ENCODE results near the gene SLC4A8.
"Not testable (repeated sequence)": the region's sequence is repeated elsewhere in the genome, so short reads cannot be mapped to it uniquely, and the experiment has no call there.

SLC4A8 gene

DNA sequence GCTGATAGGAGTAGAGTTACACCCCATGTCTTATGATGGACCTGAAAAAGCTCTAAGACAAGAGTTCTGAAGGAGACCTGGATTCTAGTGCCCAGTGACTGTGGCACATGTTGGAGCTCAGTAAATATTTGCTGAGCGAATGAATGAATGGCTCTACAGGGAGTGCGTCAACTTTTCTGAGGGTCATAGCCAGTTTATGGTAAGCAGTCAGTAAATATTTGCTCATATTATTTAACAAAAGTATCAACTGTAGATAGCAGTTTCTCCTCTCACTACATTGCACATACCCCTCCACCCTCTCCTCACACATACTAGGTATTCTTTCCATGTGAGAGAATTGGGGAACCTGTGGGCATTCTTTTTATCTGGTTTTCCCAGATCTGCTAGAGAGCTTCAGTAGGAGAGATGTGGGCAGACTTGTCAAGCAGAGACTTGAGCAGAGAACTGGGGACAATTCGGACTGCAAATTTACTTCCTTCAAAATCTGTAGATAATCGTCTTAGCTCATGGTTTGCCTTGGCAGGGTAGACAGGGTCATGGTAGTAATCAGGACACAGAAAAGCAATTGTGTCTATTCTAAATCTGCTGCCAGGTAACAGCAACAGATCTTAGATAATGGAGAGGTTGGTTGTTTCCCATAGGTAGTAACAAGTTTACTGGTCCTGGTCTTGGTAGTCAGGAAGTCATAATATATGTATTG is 5.7 kb downstream of the SLC4A8 start:
- no peak for DNase-seq

DNA sequence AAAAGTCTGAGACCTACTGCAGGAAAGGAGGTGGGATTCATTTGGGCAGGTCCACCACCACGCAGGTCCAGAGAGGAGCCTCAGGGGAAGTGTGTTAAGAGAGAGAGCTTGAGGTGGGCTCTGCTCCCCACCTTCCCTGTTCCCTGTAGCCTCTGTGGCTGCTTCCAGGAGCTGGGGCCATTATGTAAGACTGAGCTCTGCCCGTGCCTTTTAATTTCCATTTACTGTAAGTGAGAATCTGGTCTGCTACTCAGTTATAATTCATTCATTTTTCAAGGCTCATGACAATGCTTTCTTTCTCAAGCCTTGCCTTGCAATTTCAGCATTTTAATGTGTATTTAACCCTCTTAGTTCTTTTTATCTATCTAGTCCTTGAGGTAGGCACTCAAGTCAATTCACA is 8.3 kb downstream of the SLC4A8 start:
- DNase-seq, result no peak

DNA sequence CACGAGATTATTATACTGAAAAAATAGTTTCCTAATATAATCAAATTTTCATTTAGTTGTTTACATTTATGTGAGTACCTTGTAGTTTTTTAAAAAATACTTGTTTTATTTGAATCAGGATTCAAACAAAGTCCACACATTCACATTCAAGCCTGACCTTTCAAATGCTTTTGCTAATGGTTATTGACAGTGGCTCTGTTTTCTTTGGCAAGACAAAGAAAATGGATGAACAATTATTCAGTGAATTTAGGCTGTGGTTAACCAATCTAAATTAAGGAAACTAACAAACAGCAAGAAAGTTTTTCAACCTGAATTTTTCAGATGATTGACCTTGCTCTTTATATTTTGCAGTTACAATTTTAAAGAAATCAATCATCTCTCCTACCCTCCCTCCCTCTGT is 9.7 kb downstream of the SLC4A8 start:
- peak; percentile 49 for DNase-seq

DNA sequence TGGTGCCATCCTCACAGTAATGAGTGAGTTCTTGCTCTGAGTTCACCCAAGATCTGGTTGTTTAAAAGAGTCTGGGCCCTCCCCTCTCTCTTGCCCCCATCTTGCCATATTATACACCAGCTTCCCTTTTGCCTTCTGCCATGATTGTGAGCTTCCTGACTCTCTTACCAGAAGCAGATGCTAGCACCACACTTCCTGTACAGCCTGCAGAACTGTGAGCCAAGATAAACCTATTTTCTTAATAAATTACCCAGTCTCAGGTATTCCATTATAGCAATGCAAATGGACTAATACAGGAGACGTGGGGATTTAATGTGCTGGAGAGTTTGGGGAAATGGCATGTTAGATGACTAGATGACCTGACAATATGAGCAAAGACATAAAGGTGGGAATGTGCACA is 12.8 kb downstream of the SLC4A8 start:
- no peak for DNase-seq

DNA sequence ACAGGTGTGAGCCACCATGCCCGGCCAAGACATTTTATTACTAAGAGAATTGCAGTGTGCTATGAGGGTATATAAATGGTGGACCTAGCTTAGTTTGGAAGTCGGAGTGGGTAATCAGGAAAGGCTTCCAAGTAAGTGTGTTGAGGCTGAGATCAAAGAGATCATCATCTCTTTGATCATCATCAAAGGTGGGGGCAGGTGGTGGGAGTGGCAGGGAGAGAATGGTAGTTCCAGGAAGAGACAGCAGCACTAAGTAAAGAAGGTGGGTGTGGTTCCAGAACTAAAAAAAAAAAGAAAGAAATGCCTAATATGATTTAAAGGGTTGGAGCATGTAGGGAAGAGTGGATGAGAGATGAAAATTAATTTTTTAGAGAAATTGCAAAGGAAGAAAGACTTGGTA is 14.7 kb downstream of the SLC4A8 start:
- no peak for DNase-seq

DNA sequence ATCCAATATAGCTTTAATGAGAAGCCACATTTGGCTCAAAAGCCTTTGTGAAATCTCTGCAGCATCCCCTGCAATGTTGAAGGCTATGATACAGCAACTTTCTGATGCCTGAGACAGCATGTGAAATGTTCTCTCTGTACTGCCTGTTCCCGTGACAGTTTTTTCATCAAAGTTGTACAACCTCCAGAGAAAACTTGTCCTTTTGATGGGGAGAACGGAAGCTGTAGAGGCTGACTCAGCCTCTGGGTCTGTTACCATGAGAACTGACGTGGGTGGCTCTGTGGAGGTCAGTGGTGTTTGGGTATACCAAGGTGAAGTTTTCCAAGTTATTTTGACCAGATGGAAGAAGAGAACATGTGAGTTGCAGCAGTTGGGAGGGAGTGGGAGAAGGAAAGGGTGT is 17.0 kb downstream of the SLC4A8 start:
- no peak for DNase-seq

DNA sequence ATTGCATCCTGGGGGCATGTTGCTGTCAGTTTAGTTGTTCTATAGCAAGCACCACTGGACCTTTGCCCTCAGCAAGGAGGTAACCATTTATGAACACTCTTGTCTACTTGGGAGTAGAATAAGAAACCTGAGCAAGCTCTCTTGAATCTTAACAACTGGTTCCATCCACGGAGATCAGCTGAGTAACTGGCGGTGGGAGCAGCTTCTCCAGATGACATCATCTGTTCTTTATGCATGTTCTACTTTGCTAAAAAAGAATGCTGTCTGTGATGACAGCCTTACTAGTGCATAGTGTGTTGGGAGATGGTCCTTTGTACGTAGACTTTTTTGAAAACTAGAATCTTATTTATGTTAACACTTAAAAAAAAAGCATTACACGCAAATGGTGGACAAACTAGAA is 17.7 kb downstream of the SLC4A8 start:
- DNase-seq, result no peak

DNA sequence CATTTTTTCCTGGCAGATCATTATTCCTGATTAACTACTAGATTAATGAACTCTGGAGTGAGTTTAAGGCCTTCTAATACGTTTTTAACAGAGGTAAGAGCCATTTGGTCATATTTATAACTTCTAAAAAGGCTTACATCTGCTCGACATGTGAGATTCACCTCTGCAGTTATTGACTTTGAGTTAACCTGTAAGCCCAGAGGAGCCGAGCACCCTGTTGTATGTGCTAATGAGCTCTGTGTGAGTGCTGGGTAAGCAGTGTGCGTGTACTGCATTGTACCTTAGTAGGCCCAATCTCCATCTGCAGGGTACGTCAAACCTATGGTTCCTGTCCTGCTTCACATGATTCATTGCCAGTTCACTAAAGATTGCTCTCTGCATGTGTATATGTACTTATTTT is 18.9 kb downstream of the SLC4A8 start:
- DNase-seq, result no peak

DNA sequence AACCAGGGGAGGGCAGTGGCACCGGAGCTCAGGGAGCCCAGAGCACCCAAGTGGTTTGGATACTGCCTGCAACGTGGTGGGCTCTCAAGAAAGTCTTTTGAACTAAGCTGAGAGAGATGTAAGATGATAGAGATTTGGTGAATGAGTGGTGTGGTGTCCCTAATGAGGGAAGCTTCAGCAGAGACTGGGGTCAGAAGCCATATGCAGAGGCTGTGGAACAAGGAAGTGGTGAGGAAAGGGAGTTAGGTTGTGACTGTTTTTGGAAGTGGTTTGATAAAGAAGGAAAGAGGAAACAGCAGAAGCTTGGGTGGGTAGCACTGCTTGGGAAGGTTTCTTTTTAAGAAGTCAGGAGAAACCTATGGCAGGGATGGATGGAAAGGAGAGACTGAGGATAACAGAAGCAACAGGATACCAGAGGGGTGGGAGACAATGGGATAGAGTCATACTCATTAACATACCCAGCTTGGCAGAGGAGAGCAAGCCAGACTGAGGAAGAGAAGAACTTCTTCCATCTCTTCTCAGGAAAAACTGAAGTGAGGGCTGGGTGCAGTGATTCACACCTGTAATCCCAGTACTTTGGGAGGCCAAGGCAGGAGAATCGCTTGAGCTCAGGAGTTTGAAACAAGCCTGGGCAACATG is 24.1 kb downstream of the SLC4A8 start:
- DNase-seq, result no peak

DNA sequence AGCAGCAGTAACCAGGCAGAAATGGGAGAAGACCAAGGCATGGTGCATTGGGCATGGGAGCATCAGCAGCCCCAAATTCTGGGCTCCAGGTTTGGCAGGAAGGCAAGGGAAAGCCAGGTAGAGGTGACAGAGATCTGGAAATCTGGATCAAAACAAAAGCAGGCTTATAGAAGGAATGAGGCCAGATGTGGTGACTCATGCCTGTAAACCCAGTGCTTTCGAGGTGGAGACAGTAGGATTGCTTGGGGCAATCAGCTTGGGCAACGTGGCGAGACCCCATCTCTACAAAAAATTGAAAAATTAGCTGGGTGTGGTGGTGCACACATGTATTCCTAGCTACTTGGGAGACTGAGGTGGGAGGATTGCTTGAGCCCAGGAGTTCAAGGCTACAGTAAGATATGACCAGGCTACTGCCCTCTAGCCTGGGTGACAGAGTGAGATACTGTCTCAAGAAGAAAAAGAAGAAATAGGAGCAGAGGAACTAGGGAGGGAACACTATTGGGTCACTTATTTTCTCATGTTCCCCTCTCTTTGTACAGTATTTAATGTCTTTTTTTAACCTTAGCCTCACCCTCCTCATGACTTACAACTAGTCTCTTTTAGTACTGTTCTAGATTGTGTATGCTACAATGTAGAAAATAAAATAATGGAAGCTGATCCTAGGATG is 25.1 kb downstream of the SLC4A8 start:
- DNase-seq, result no peak

DNA sequence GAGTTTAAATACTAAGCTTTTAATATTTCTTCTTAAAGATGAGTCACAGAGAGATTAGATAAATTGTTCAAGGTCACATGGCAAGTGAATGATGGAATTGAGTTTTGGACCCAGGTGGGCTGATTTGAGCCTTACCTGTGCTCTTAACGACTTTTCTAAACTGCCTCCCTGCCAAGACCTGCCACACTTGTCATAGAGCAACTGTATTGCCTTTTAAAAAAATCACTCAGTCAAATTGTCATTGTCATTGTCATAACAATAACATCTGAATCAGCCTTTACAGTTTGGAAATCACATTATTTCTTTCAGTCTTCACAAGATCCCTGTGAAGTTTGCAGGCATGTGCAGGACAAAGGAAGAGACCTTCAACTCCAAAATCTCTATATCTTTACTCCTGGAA is 25.7 kb downstream of the SLC4A8 start:
- no peak for DNase-seq

DNA sequence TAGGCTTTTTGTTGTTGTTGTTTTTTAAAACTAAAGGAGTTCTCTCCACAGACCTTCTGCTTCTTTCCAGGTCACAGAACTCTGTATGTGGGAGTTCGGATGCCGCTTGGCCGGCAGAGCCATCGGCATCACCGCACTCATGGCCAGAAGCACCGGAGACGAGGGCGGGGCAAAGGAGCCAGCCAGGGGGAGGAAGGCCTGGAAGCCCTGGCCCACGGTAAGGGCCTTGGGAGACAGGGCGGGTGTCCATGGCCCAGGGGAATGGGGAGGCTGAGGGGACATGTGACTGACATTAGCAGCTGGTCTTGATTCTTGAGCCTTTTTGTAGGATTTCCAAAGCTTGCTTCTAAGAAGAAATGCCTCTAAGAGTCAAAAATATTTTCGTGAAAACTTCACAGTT is 26.2 kb downstream of the SLC4A8 start:
- no peak for DNase-seq

DNA sequence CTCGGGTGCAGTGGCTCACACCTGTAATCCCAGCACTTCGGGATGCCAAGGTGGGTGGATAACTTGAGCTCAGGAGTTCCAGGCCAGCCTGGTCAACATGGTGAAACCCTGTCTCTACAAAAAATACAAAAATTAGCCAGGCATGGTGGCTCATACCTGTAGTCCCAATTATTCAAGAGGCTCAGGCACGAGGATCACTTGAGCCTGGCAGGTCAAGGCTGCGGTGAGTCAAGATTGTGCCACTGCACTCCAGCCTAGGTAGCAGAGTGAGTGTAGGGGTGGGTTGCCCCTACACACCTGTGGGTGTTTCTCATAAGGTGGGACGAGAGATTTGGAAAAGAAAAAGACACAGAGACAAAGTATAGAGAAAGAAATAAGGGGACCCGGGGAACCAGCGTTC is 29.4 kb downstream of the SLC4A8 start:
- not testable (repeated sequence) for DNase-seq

DNA sequence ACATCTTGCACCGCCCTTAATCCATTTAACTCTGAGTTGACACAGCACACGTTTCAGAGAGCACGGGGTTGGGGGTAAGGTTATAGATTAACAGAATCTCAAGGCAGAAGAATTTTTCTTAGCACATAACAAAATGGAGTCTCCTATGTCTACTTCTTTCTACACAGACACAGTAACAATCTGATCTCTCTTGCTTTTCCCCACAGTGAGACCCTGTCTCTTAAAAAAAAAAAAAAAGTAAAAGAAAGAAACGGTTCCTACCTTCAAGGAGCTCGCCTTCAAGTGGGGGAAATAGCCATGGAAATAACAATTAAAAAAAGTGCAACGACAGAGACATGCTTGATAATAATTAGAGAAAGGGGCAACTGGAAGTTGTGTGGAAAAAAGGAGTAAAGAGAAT is 30.4 kb downstream of the SLC4A8 start:
- not testable (repeated sequence) for DNase-seq

DNA sequence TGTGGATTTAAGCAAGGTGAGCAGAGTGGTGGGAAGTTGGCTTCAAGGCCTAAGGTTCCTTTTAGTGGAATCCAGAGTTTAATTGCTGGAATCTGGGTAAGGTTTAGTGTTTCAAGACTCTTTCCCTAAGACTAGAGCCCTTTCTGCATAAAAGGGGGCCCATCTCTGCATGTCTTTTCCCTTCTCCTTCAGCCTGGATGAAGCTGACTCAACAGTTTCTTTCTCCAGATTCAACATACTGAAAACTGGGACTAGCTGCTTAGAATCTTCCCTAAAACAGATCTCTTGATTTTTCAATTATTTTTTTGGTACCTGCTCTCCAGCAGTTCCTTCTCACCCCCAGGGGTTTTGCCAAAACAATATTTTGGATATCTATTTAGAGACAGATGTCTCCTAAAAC is 34.0 kb downstream of the SLC4A8 start:
- no peak for DNase-seq

DNA sequence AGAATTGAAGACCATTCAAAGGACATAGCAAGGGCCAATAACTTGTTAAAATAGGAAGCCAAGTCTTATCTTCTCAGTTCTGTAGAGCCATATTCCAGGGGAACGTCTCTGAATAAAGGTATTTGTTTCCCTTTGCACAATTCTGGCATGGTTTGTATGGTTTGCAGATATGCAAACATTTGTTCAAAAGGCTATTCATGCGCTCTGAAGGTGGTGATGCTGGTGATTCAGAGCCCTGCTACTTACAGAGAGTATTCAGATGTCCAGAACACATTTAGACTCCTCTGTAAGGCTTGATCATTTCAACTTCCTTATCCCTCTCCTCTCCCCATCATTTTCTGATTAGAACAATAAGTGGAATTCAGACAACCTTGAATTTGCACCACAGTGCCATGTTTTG is 35.9 kb downstream of the SLC4A8 start:
- no peak for DNase-seq

DNA sequence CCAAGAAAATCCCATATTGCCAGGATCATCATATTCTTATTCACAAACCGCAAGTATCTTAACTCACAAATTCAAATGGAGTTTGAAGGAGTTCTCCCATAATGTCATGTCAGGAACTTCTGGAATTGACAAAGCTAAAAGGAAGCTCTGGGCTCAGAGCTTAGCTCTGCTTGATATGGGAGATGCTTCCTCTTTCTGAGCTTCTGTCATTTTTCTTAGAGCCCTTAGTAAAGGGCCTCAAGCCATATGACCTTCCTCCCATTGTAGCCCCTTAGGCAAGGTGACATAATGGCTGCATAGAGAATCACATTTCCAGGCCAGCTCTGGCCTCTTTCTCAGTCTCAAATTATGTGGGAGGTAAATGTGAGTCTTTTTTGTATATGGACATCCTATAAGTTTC is 40.9 kb downstream of the SLC4A8 start:
- DNase-seq, result no peak

DNA sequence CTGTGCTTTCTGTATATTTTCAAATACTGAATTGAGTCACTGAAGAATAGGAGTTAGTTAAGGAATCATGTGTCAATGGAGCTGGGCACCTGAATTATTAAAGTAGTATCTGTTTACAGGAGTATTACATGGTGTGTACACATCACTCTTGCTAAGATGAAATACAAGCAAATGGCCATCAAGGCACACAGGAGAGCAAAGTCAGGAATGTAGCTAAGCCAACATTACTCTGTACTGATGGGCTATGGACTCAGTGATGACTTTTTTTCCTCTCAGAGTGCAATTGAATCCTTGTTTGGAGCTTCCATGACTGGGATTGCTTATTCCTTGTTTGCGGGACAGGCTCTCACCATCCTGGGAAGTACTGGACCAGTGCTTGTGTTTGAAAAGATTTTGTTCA is 45.5 kb downstream of the SLC4A8 start:
- no peak for DNase-seq

DNA sequence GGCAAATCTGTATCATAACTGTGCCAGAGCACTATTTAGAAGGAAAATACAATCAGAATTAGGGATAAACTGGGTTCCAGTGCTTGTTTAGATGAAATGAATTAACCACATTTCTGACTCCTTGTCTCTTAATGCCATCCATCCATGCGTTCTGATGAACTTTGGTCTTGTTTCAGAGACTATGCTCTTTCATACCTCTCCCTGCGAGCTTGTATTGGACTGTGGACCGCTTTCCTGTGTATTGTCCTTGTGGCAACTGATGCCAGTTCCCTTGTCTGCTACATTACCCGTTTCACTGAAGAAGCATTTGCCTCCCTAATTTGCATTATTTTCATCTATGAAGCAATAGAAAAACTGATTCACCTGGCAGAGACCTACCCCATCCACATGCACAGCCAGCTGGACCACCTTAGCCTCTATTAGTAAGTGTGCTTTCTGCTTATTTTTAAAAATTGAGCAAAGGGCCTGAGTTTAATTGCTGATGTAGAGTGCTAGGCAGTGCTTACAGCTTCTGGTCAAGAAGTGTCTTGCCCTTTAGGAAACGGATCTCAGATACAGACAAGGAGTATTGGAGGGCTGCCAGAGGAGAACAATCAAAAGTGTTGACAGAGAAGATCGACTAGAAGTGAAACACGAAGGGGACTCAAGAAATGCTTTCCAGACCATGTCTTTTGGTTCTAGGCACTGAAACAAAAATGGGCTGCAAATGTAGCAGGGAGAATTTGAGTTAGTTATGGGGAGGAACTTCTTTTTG is 46.7 kb downstream of the SLC4A8 start:
- no peak for DNase-seq

DNA sequence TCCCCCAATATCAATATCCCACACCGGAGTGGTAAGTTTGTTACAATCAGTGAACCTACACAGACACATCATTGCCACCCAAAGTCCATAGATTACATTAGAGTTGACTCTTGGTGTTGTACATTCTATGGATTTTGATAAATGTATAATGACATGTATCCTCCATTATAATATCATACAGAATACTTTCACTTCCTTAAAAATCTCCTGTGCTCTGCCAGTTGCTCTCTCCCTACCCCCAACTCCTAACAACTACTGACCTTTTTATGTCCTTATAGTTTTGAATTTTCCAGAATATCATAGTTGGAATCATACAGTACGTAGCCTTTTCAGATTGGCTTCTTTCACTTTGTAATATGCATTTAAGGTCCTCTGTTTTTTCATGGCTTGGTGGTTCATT is 48.4 kb downstream of the SLC4A8 start:
- no peak for DNase-seq

DNA sequence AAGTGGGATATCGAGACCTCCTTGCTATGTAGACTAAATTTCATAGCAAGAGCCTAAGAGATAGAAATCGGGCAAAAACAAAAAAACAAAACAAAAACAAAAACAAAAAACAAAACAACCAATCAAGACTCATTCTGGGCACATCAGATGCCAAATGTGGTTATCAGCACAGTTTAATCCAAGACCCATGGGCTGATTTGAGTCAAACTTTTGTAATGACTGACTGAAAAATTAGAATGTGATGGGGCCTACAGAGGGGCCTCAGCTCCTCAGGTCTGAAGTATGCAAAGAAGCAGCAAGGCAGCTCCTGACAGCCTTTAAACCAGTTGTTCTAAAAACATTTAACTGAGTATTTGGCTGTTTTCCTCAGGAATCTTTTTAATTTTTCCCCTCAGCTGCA is 49.3 kb downstream of the SLC4A8 start:
- no peak for DNase-seq

DNA sequence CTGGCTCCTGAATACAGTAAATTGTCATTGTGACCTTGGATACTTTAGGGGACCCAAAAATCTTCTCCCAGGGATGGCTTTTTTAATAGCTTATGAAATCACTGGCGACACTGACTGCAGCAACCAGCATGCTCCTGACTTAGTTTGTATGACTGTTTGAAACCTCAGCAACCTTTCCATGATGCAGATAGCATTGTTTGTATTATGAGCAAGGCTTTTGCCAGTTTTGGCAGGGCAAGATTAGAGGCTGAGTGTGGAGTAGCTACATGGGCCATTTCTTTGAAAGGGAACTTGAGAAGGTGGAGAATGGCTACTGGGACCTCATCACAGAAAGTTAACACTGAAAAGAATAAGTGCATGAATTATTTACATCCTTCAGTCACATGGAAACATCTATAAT is 50.9 kb downstream of the SLC4A8 start:
- DNase-seq, result no peak

DNA sequence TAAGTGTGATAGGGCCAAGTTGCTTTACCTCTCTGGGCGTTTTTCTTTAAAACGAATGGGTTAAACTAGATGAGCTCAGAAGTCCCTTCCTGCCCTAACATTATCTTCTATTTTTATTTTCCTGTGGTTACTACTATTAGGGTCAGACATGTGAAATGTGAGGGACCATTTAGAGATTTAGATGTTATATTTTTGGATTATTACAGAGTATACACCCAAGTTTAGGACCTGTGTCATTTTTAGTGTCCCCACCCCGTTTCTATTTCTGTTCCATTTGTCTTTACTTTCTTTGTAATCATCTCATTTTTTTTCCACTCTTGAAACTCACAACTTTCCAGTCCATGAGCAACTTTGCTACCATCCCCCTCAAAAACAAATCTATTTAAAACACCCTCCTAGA is 56.3 kb downstream of the SLC4A8 start:
- DNase-seq, result no peak
